ENCODE results near the gene GID4.

The GID4 gene

DNA sequence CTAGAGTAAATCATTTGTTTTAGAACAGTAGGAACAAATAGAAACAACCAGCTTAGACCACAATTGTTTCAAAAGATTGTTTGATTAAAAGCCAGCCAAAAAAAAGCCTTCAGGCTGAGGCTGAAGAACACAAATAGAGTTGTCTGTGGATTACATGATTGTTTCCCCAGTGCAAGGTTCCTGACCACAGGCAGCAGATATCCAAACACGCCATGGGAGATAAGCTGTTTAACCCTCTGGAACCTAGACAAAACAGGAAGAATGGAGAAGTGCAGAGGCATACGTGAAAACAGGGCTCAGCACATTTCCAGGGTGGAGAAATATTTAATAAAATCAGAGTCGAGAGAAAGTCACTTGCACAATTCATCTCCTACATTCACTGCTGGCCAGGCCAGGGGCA lies 21.2 kb upstream of the GID4 start:
- no peak for DNase-seq (ENCODE audit: low read depth in 2 of 2)

DNA sequence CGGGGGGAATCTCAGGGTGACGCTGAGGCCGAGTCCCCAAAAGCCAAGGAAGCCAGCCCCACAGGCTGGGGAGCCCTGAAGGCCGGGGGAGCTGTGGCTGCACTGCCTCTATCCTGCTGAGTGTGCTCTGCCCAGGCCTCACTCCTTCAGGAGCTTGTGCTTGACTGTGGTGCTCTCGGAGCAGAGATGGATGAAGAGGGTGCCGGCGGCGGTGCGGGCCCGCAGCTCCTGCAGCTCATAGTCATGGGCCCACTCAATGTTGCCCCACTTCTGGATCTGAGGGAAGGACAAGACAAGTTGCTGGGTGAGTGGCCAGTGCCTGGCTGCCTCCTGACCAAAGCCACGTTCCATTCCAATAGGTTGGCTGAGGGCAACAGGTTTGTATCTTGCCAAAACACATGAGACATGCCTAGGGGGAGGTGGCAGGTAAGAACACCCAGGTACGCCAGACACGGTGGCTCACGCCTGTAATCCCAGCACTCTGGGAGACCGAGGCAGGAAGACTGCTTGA lies 20.7 kb upstream of the GID4 start:
- DNase-seq (ENCODE audit: low read depth in 2 of 2): no peak

GRCh38 chr17:18019838-18020154 lies 19.4 kb upstream of the GID4 start:
- no peak for DNase-seq (ENCODE audit: low read depth in 2 of 2)

DNA sequence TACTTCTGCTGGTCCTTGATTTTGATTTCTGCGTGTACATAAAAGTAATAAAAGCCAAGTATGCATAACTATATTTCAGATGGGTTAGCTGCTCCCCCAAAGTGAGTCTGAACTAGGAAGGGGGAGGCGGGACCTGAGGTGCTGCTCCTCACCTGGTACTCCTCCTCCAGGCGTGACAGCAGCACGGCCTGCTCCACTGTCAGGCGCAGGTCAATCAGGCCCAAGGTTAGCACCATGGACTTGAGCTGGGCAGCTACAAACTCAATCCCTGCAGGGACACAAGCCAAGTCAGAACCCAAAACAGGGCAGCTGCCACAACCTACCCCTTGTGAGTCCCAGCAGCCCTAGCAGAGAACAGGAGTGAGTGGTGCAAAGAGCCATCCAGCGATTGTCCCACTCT lies 18.2 kb upstream of the GID4 start:
- no peak for DNase-seq (ENCODE audit: low read depth in 2 of 2)

- DNase-seq (ENCODE audit: low read depth in 2 of 2): no peak
Measured at GRCh38 chr17:18021372-18021771, 17.8 kb upstream of the GID4 start.

DNA sequence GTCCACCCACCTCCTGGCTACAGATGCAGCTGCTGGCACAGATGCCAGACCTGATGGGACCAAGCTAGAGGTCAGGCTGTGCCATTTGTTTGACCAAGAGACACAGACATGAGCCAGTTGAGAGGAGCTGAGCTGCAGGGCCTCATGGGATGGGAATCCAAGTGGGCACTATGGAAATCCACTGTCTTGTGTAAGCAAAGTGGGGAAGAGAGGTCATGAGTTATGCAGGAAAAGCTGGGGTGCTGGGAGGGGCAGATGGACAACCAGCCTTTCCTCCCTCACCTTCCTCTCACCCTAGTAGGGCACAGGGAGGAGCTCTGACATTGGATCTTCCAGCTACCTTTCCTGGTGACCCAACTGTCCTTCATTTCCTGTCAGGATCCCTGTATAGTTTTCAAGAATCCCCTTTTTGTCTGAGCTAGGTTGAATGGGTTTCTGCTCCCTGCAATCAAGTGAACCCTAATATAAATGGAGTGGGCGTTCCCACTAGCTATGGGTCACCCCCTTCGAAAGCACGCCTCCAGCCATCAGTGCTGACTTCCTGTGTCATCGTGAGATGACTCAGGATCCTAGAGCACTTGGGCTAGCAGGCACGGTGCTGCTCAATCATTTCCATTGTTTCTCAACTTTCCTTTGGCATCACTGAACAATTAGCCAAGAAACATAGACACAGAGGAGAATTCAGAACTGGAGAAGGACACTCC lies 13.8 kb upstream of the GID4 start:
- no peak for DNase-seq (ENCODE audit: low read depth in 2 of 2)

DNA sequence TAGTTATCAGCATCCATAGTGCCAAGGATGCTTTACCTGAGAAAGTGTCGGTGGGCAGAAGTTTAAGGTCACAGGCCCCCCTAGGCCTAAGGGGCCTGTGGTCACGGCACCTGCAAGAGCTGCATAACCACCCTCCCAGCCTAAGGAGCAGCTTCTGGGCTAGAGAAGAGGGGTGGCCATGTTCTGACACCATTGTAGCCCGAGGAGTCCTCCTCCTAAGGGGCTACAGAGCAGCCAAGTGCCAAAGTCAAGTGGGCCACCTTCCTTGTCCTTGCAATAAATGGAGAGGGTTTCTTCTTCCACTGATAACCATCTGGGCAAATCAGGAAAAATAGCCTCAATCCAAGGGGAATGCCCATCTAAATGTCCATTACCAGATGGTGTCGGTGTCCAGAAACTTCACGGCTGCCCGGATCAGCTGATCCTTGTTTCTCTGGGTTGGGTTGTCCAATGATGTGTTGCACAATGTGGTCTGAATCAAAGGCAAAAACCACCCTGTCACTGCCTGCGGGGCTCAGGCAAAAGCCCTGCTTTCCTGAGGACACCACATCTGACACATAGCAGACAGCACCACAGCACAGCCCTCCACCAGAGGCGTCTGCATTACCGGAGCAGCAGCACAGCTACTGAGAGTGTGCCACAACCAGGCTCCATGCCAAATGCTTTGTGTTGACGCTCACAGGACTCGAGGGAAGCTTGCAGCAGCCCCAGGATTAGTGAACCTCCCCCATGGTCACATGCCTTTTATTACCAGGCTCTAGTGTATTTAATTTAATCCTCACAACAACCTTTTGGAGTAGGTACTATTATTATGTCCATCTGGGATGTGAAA lies 13.0 kb upstream of the GID4 start:
- no peak for DNase-seq (ENCODE audit: low read depth in 2 of 2)

DNA sequence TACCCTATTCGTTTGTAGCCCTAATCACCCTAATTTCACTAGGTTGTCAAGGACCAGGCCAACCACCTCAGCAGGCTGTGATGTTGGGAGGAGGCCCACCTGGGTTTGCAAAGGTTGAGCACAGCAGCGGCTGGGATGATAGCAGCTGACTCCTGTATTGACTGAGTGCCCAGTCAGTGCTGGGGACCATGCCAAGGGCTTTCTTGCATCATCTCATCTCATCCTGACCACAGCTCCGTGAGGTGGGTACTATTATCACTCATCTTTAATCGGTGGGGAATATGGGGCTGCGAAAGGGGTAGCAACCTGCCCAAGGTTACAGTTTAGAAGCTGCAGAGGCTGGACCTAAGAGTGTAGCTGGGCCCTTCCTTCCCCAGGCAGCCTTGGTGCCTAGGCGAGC lies 11.9 kb upstream of the GID4 start:
- no peak for DNase-seq (ENCODE audit: low read depth in 2 of 2)

GRCh38 chr17:18028114-18028951 lies 10.9 kb upstream of the GID4 start:
- DNase-seq (ENCODE audit: low read depth in 2 of 2): no peak

GRCh38 chr17:18028952-18029540 lies 10.2 kb upstream of the GID4 start:
- no peak for DNase-seq (ENCODE audit: low read depth in 2 of 2)

GRCh38 chr17:18031955-18032354 lies 7.3 kb upstream of the GID4 start:
- no peak for DNase-seq (ENCODE audit: low read depth in 2 of 2)

DNA sequence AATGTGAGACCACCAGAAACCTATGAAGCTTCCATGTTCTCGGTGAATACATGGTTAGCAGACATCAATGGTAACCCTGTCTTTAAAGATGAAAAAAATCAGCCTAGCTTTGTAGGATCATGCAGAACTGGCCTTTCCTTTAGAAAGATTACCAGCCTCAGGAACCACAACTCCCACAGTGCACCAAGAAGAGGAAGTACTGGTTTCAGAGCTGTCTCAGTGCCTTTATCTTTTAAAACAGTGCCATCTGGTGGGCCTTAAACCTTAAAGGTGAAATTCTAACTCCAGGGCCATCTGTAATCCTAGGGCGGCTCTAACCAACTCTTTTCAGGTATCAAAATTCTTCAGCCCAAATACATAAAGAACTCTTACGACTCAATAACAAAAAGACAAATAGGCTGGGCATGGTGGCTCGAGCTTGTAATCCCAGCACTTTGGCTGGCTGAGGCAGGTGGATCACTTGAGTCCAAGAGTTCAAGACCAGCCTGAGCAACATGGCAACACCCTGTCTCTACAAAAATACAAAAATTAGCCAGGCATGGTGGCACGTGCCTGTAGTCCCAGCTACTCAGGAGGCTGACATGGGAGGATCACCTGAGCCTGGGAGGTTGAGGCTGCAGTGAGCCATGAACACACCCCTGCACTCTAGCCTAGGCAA lies 5.6 kb upstream of the GID4 start:
- peak in 1 of 2 donors; percentile 20 for DNase-seq (ENCODE audit: low read depth in 2 of 2)

- DNase-seq (ENCODE audit: low read depth in 2 of 2): no peak
Measured at GRCh38 chr17:18035704-18036103, 3.5 kb upstream of the GID4 start.

- no peak for DNase-seq (ENCODE audit: low read depth in 2 of 2)
Measured at GRCh38 chr17:18037486-18037885, 1.7 kb upstream of the GID4 start.

- DNase-seq (ENCODE audit: low read depth in 2 of 2): no peak
Measured at GRCh38 chr17:18038149-18038850, 908 bp upstream of the GID4 start.

DNA sequence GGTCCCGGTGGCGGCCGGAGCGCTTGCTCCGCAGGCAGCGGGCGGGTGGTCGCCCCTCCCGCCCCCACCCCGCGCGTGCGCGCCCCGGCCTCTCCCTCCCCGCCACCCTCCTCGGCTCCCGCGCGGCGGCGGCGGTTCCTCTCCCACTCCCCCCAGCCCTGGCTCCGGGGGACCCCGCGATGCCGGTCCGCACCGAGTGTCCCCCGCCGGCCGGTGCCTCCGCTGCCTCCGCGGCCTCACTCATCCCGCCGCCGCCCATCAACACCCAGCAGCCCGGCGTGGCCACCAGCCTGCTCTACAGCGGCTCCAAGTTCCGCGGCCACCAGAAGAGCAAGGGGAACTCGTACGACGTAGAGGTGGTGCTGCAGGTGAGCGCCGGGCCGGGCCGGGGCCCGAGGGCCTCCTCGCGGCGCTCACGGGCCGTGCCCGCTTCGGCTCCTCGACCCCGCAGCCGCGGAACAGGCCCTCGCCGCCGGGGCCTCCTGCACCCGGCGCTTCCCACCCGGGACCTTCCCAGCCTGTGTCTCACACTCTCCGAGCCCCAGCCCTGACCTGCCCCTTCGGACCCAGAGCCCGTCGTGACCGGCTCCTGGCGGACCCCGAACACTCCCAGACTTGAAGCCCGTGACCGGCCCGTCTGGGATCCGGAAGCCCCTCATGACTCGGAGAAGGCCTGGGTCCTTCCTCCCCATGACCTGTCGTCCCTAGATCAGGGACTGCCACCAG lies 490 bp downstream of the GID4 start:
- DNase-seq (ENCODE audit: low read depth in 2 of 2): no peak

DNA sequence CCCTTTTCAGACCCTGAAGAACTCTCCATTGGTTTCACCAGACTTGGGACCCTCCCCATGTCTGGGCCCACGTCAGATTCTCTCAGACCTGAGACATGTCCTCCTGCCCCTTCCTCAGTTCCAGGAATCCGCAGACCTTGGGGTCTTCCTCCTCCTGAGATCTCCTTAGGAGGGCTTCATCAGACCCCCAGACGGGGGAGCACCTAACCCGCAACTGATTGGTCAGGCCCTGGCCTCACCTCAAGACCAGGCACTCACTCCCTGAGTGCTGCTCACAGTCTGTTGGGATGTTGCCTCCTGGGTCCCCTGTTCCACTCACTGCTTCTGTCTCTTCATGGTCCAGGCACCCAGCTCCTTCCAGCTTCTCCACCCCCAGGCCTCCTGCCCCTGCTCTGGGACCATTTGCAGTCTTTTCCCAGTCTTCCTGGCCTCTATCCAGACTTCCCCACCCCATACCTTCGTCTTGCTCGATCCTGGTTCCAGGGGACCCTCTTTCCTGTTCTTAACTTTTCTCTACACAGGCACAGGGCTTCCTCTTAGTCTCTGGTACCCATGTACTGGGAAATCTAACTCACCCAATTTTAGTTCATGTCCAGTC lies 1.2 kb downstream of the GID4 start:
- no peak for DNase-seq (ENCODE audit: low read depth in 2 of 2)

GRCh38 chr17:18041776-18042175 lies 2.6 kb downstream of the GID4 start:
- no peak for DNase-seq (ENCODE audit: low read depth in 2 of 2)

GRCh38 chr17:18042983-18043382 lies 3.8 kb downstream of the GID4 start:
- no peak for DNase-seq (ENCODE audit: low read depth in 2 of 2)

DNA sequence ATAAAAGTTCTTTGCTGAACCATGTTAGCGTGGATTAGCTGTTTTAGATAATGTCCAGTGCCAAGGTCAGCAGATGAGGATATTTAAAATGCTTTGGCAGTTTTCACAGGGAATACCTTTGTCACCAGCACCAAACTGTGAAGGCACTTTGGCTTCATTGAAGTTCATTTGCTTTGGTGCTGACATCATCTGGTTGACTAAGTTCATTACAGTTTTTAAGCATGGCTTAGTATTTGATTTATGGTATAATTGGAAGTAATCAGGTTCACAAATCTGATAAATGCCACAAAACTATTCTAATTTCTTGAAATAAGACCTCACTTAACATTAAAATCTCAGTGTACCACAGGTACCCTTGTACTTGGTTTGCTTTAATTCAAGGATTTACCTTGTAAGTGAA lies 4.3 kb downstream of the GID4 start:
- DNase-seq (ENCODE audit: low read depth in 2 of 2): no peak

All from activated CD8-positive, alpha-beta memory T cell treated with anti-CD3 and anti-CD28 coated beads for 4 hours (primary cell).